K562 (cell line): Measurements from ENCODE around the gene ZCWPW1. TPM values are rescaled to one million over a fixed set of nuclear protein-coding genes. Genes with fewer than 3 reads are reported as not detected.
"Not testable (repeated sequence)": the region's sequence is repeated elsewhere in the genome, so short reads cannot be mapped to it uniquely, and the experiment has no call there.

ENCODE experiments used
- ATAC-seq: fragments of 200-7000 bp; cut with Tn5 transposase; 3 replicates; pipeline ENCODE4 v1.9.1; 2020; ENCODE audit warnings: moderate library complexity
- BruUV-seq: library from RNA; stranded (reverse); fragments of 400-500 nt; replicated peaks from 2 replicates; lab custom pipeline; 2021; lab: Mats Ljungman, UMichigan
- CTCF ChIA-PET: fragments of 300-600 bp; formaldehyde crosslinking; extraction: SDS; loops from one replicate; lab custom pipeline; 2021; ENCODE audit warnings: low intra/inter-chr PET ratio; lab: Yijun Ruan, JAX
- POLR2A ChIA-PET: fragments of 300-600, 350-650 bp; sonication (Branson Sonifier 250); formaldehyde crosslinking; extraction: SDS; loops from one replicate; lab custom pipeline; 2021; ENCODE audit warnings: antibody characterized with exemption, inconsistent platforms; lab: Yijun Ruan, JAX
- DNase-seq, 4 experiments: peaks; one replicate each; pipeline versions ENCODE4 v3.0.0 to v3.0.0-alpha.2; 2011 to 2018; ENCODE audit warnings: low spot score in 3 of 4, mixed read lengths in 3 of 4; ENCODE audit errors: extremely low read depth in 1 of 4
- FAIRE-seq: peaks from 2 replicates; lab custom pipeline; 2011; peaks lifted over from hg19 to GRCh38; lab: Jason Lieb, UNC
- H2AFZ ChIP-seq: 2 replicates; pipeline ENCODE4 v1.6.0; 2011; ENCODE audit warnings: low read depth, low read length, control low read depth, inconsistent platforms
- H3K27ac ChIP-seq: fragments of 200-600 bp; 3 replicates; pipeline ENCODE4 v1.8.0; 2011; ENCODE audit warnings: low read depth, mild to moderate bottlenecking, control low read depth, inconsistent platforms, low read length, moderate library complexity, mixed read lengths; ENCODE audit errors: extremely low read depth
- H3K27me3 ChIP-seq, 2 experiments: fragments of 300-600 bp in 1 of 2; 2 replicates in 1 of 2; 3 replicates in 1 of 2; pipeline versions ENCODE4 v1.6.0 to v1.8.0; 2011; ENCODE audit warnings: inconsistent platforms in 2 of 2, low read length in 2 of 2, mild to moderate bottlenecking in 1 of 2, mixed read lengths in 1 of 2, moderate library complexity in 1 of 2; ENCODE audit not compliant: control insufficient read depth in 2 of 2, insufficient read depth in 2 of 2
- H3K36me3 ChIP-seq: fragments of 300-600 bp; 3 replicates; pipeline ENCODE4 v1.8.0; 2011; ENCODE audit warnings: mild to moderate bottlenecking, low read length, inconsistent platforms; ENCODE audit not compliant: control insufficient read depth, insufficient read depth
- H3K4me1 ChIP-seq, 2 experiments: fragments of 200-600 bp in 1 of 2; replicated peaks in 1 of 2; 2 replicates in 1 of 2; 3 replicates in 1 of 2; pipeline versions ENCODE4 v1.5.1 to v1.8.0; 2011; ENCODE audit warnings: inconsistent platforms in 2 of 2, low read length in 2 of 2, mild to moderate bottlenecking in 1 of 2, mixed read lengths in 1 of 2, moderate library complexity in 1 of 2; ENCODE audit not compliant: control insufficient read depth in 2 of 2, insufficient read depth in 2 of 2
- H3K4me2 ChIP-seq: 2 replicates; pipeline ENCODE4 v1.6.1; 2011; ENCODE audit warnings: low read length, control low read depth, inconsistent platforms, mixed read lengths; ENCODE audit not compliant: insufficient read depth
- H3K4me3 ChIP-seq: fragments of 200-600 bp; sonication (generic), shearing (Covaris generic); 2 replicates; pipeline ENCODE4 v1.5.1; 2016; ENCODE audit warnings: control low read depth, inconsistent platforms
- H3K79me2 ChIP-seq: fragments of 200-600 bp; 3 replicates; pipeline ENCODE4 v1.8.0; 2011; ENCODE audit warnings: low read length, inconsistent platforms; ENCODE audit not compliant: control insufficient read depth, insufficient read depth
- H3K9ac ChIP-seq, 2 experiments: 2 replicates each; pipeline versions ENCODE4 v1.6.0 to v1.6.1; 2011; ENCODE audit warnings: low read depth in 2 of 2, low read length in 2 of 2, control low read depth in 1 of 2, inconsistent platforms in 1 of 2, mild to moderate bottlenecking in 1 of 2, mixed read lengths in 1 of 2; ENCODE audit not compliant: insufficient read depth in 1 of 2
- H3K9me1 ChIP-seq: one replicate; pipeline ENCODE4 v1.6.0; 2011; ENCODE audit warnings: inconsistent platforms, mild to moderate bottlenecking, low read length, moderate library complexity; ENCODE audit not compliant: control insufficient read depth, insufficient read depth
- H3K9me3 ChIP-seq: replicated peaks from 2 replicates; pipeline ENCODE4 v1.5.1; 2011; ENCODE audit warnings: low read depth, low read length, inconsistent platforms; ENCODE audit not compliant: control insufficient read depth, insufficient read depth
- H4K20me1 ChIP-seq: replicated peaks from 2 replicates; pipeline ENCODE4 v1.6.1; 2011; ENCODE audit warnings: low read length, inconsistent platforms, mixed read lengths; ENCODE audit not compliant: control insufficient read depth, insufficient read depth
- PHF20 ChIP-seq: fragments of 450-650 bp; IDR thresholded peaks from 2 replicates; pipeline ENCODE4 v1.6.1; 2018; ENCODE audit not compliant: partially characterized antibody
- POLR2AphosphoS5 ChIP-seq: IDR thresholded peaks from 2 replicates; pipeline ENCODE4 v1.6.1; 2011; ENCODE audit warnings: mild to moderate bottlenecking, low read depth, low read length, moderate library complexity; ENCODE audit not compliant: control insufficient read depth, insufficient read depth
- POLR2B ChIP-seq: fragments of 450-650 bp; IDR thresholded peaks from 2 replicates; pipeline ENCODE4 v1.6.1; 2018; ENCODE audit warnings: low read depth; ENCODE audit not compliant: partially characterized antibody
- POLR2G ChIP-seq: fragments of 200-400 bp; formaldehyde crosslinking; IDR thresholded peaks from 2 replicates; pipeline ENCODE4 v1.6.1; 2017; ENCODE audit warnings: low read depth, mild to moderate bottlenecking, antibody characterized with exemption, low read length, moderate library complexity
- RBM22 ChIP-seq: fragments of 200-400 bp; formaldehyde crosslinking; IDR thresholded peaks from 2 replicates; pipeline ENCODE4 v1.6.1; 2018; ENCODE audit warnings: low read length, low read depth; ENCODE audit not compliant: poor library complexity, severe bottlenecking
- TAF1 ChIP-seq: IDR thresholded peaks from 2 replicates; pipeline ENCODE4 v1.6.1; 2011; ENCODE audit warnings: mild to moderate bottlenecking, low read length, moderate library complexity; ENCODE audit not compliant: insufficient read depth, control insufficient read depth, severe bottlenecking; ENCODE audit errors: extremely low read depth
- TEAD4 ChIP-seq, 2 experiments: sonication (generic) in 1 of 2; formaldehyde crosslinking in 1 of 2; IDR thresholded peaks; 2 replicates each; pipeline versions ENCODE4 v1.6.1 to v1.8.0; 2012 to 2022; ENCODE audit warnings: borderline replicate concordance in 1 of 2, inconsistent platforms in 1 of 2, low read length in 1 of 2, mild to moderate bottlenecking in 1 of 2, missing genetic modification reagents in 1 of 2
- ZNF24 ChIP-seq: fragments of 450-650 bp; IDR thresholded peaks from 2 replicates; pipeline ENCODE4 v1.6.1; 2016
- ZNF445 ChIP-seq: fragments of 250-450 bp; sonication (Bioruptor Pico); IDR thresholded peaks from 2 replicates; pipeline ENCODE4 v1.4.0; 2020; ENCODE audit warnings: low read depth, mild to moderate bottlenecking, moderate library complexity
- ZNF561 ChIP-seq: fragments of 450-650 bp; formaldehyde crosslinking; conservative IDR thresholded peaks from 2 replicates; pipeline ENCODE4 v1.4.0; 2020; ENCODE audit warnings: mild to moderate bottlenecking, moderate library complexity
- WGBS: fragments of 100-300 bp; shearing (Covaris generic); methylation state at CpG from one replicate; pipeline ENCODE4 v1.1.6; 2016; ENCODE audit warnings: low coverage, mixed read lengths; ENCODE audit not compliant: insufficient coverage; ENCODE audit errors: missing lambda C conversion rate; 5-methylcytosine and 5-hydroxymethylcytosine counted together
- in situ Hi-C: fragments of 300-500 bp; cut with MboI; formaldehyde crosslinking; loops from 4 replicates; pipeline ENCODE4 v1.15.0; 2018; ENCODE audit warnings: inconsistent platforms, mixed read lengths
- intact Hi-C: fragments of 100-400 bp; cut with micrococcal nuclease; formaldehyde crosslinking; loops from 2 replicates; pipeline ENCODE4 v1.14.2; 2022
- polyA plus RNA-seq, 8 experiments: library from polyadenylated mRNA; depleted of rRNA in 4 of 8; stranded (reverse) in 5 of 8; unstranded in 3 of 8; fragments of >200 nt; fragmentation: Nextera tagmentation in 2 of 8; fragmentation: Illumina TruSeq in 1 of 8; extraction: Ambion mirVana in 2 of 8; extraction: Trizol in 1 of 8; gene quantifications; 2 replicates each; pipeline versions ENCODE4 v1.2.1 to v1.2.3, GENCODE V29; 2011 to 2014; ENCODE audit warnings: inconsistent platforms in 1 of 8, missing spikeins in 1 of 8
- total RNA-seq, 7 experiments: library from RNA; depleted of rRNA in 6 of 7; stranded (reverse); fragments of >200 nt in 6 of 7; fragmentation: Illumina TruSeq in 2 of 7; extraction: Trizol in 2 of 7; gene quantifications; 2 replicates each; pipeline versions ENCODE4 v1.2.1 to v1.2.3, GENCODE V29; 2011 to 2021; ENCODE audit warnings: low replicate concordance in 1 of 7
- TF ChIP-seq, protein P1 (sequence below), 3 experiments: fragments of 200-800 bp in 1 of 3; fragments of 250-450 bp in 1 of 3; fragments of 450-650 bp in 1 of 3; sonication (Bioruptor Pico) in 1 of 3; sonication (Bioruptor generic) in 1 of 3; formaldehyde crosslinking in 1 of 3; IDR thresholded peaks; 2 replicates each; pipeline versions ENCODE4 v1.6.1 to v1.8.0; 2016 to 2022; ENCODE audit warnings: mild to moderate bottlenecking in 2 of 3, missing genetic modification characterization in 2 of 3, missing compliant biosample characterization in 1 of 3, moderate library complexity in 1 of 3

The ZCWPW1 gene
- total and polyA plus RNA-seq, 9 of the 15 experiments (the other 6 are each of a cell fraction or from before 2014, with no cell fraction given), result 0.18 to 1.7 (median 1.2) TPM

DNA sequence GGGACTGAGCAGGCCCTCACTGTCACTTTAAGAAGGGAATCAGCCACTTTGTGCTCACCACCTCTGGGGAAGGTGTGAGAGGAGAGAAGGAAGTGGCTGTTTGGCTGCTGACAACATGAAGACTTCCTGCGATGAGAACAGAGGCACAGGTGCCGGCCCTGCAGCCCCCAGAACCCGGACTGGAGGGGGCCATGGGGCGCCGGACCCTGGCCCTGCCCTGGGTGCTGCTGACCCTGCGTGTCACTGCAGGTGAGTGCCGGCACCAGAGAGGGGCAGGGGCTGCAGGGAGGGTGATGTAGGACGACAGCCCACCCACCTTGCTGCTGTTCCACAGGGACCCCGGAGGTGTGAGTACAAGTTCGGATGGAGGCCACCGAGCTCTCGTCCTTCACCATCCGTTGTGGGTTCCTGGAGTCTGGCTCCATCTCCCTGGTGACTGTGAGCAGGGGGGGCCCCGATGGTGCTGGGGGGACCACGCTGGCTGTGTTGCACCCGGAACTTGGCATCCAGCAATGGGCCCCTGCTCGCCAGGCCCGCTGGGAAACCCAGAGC lies 76.2 kb downstream of the ZCWPW1 start:
- peaks cover 94% of the 10 kb centered on the region for H3K36me3 ChIP-seq
- H3K27ac ChIP-seq, CTCF ChIA-PET, intact Hi-C loops, H3K4me1 ChIP-seq, H4K20me1 ChIP-seq, H3K4me3 ChIP-seq, H3K9ac ChIP-seq, H3K9me1 ChIP-seq, H2AFZ ChIP-seq, H3K9me3 ChIP-seq, H3K4me2 ChIP-seq, H3K79me2 ChIP-seq, H3K27me3 ChIP-seq, ATAC-seq, BruUV-seq, DNase-seq, in situ Hi-C loops: not testable (repeated sequence)
- POLR2A ChIA-PET, result interaction anchor here (0.9 kb wide), 1 partner anchor 8 kb away, joined by 5 read pairs; no protein-coding TSS in a partner anchor
- WGBS, result 95% methylated on average over 11 of the region's 18 CpGs
- peak; percentile 48 for FAIRE-seq
- 0 out of 2 replicates have a peak, but pooled peaks have one; percentile 9 for TF ChIP-seq POLR2G
- peak; percentile 54 for TF ChIP-seq RBM22
- TF ChIP-seq POLR2B, result peak; percentile 16

GRCh38 chr7:100351657-100352058 lies 76.8 kb downstream of the ZCWPW1 start:
- peaks cover 11% of the 10 kb centered on the region; the same call in 1 of the 3 replicates for H3K79me2 ChIP-seq
- no TSS peak for BruUV-seq
- H3K36me3 ChIP-seq, result peaks cover 94% of the 10 kb centered on the region
- H3K4me1 ChIP-seq, result peaks cover 0 to 5% of the 10 kb centered on the region in 2 experiments; a peak in 1 of 5 replicates
- peaks cover 4% of the 10 kb centered on the region; the same call in 1 of the 2 replicates for H4K20me1 ChIP-seq
- intact Hi-C loops, result no loop called here
- H3K9me1 ChIP-seq, result no peaks in the 10 kb centered on the region
- no peaks in the 10 kb centered on the region for H3K9me3 ChIP-seq
- H3K27ac ChIP-seq, result no peak overlapping the region
- FAIRE-seq (no peak), ATAC-seq (peak; percentile 9), DNase-seq (no peak)
- CTCF ChIA-PET, result no interaction called here
- in situ Hi-C loops, result no loop called here
- no peak overlapping the region for H2AFZ ChIP-seq
- H3K4me2 ChIP-seq, result no peak overlapping the region
- H3K27me3 ChIP-seq, result no peaks in the 10 kb centered on the region
- no peak overlapping the region; a peak in 1 of 4 replicates for H3K9ac ChIP-seq
- POLR2A ChIA-PET, result no interaction called here
- no peak overlapping the region for H3K4me3 ChIP-seq
- WGBS, result 97% methylated on average over 6 of the region's 6 CpGs
- TF ChIP-seq ZNF445 (CRISPR knock-in tag), result no peak
- no peak for TF ChIP-seq ZNF561
- TF ChIP-seq TEAD4 (IDR thresholded peaks at IDR 0.05; ENCODE audit: low read length), result no peak
- TF ChIP-seq TEAD4 (CRISPR knock-in tag; IDR thresholded peaks at IDR 0.05; ENCODE audit: borderline replicate concordance), result no peak
- no peak for TF ChIP-seq TAF1
- TF ChIP-seq PHF20, result no peak
- TF ChIP-seq POLR2AphosphoS5, result peak; percentile 30; the same call in 1 of the 2 replicates
- TF ChIP-seq, protein P1, sequence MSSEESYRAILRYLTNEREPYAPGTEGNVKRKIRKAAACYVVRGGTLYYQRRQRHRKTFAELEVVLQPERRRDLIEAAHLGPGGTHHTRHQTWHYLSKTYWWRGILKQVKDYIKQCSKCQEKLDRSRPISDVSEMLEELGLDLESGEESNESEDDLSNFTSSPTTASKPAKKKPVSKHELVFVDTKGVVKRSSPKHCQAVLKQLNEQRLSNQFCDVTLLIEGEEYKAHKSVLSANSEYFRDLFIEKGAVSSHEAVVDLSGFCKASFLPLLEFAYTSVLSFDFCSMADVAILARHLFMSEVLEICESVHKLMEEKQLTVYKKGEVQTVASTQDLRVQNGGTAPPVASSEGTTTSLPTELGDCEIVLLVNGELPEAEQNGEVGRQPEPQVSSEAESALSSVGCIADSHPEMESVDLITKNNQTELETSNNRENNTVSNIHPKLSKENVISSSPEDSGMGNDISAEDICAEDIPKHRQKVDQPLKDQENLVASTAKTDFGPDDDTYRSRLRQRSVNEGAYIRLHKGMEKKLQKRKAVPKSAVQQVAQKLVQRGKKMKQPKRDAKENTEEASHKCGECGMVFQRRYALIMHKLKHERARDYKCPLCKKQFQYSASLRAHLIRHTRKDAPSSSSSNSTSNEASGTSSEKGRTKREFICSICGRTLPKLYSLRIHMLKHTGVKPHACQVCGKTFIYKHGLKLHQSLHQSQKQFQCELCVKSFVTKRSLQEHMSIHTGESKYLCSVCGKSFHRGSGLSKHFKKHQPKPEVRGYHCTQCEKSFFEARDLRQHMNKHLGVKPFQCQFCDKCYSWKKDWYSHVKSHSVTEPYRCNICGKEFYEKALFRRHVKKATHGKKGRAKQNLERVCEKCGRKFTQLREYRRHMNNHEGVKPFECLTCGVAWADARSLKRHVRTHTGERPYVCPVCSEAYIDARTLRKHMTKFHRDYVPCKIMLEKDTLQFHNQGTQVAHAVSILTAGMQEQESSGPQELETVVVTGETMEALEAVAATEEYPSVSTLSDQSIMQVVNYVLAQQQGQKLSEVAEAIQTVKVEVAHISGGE (CRISPR knock-in tag; IDR thresholded peaks at IDR 0.05), result no peak
- TF ChIP-seq ZNF24, result no peak
